PC-9 (cell line): ENCODE results near the gene LSS. TPM values are rescaled to one million over a fixed set of nuclear protein-coding genes. Genes with fewer than 3 reads are reported as not detected.

ENCODE experiments used
- BruUV-seq: library from RNA; stranded (reverse); fragments of 400-500 nt; replicated peaks from 2 replicates; lab custom pipeline; 2021; lab: Mats Ljungman, UMichigan
- CTCF ChIA-PET: fragments of 300-600 bp; sonication (Branson Sonifier 250); formaldehyde crosslinking; loops from one replicate; lab custom pipeline; 2022; ENCODE audit warnings: antibody characterized with exemption; lab: Charles Lee
- POLR2A ChIA-PET: fragments of 300-600 bp; sonication (Branson Sonifier 250); formaldehyde crosslinking; loops from one replicate; lab custom pipeline; 2022; ENCODE audit warnings: antibody characterized with exemption; ENCODE audit not compliant: unreplicated experiment; lab: Charles Lee
- DNase-seq, 2 experiments: peaks; one replicate each; pipeline versions ENCODE4 v3.0.0 to v3.0.0-alpha.2; 2015 to 2022; ENCODE audit warnings: mixed read lengths in 1 of 2
- H2AFZ ChIP-seq: fragments of 200-600 bp; sonication (generic); 2 replicates; pipeline ENCODE4 v1.8.1; 2017; ENCODE audit warnings: antibody characterized with exemption
- H3F3A ChIP-seq: fragments of 200-600 bp; sonication (generic); 2 replicates; pipeline ENCODE4 v1.8.1; 2017; ENCODE audit warnings: antibody characterized with exemption, mild to moderate bottlenecking, low read depth; ENCODE audit not compliant: insufficient read depth
- H3K27ac ChIP-seq: fragments of 200-600 bp; sonication (generic); 2 replicates; pipeline ENCODE4 v1.6.1; 2016; ENCODE audit warnings: mixed run types
- H3K27me3 ChIP-seq: fragments of 200-600 bp; sonication (generic); 2 replicates; pipeline ENCODE4 v1.6.1; 2016; ENCODE audit warnings: low read depth, mixed run types; ENCODE audit not compliant: insufficient read depth
- H3K36me3 ChIP-seq: fragments of 200-600 bp; sonication (generic); 2 replicates; pipeline ENCODE4 v1.6.1; 2016; ENCODE audit warnings: low read depth, mixed run types
- H3K4me1 ChIP-seq: fragments of 200-600 bp; sonication (generic); replicated peaks from 2 replicates; pipeline ENCODE4 v1.6.1; 2016; ENCODE audit warnings: mixed run types; ENCODE audit not compliant: insufficient read depth
- H3K4me2 ChIP-seq: fragments of 200-600 bp; sonication (generic); 2 replicates; pipeline ENCODE4 v1.6.1; 2017; ENCODE audit warnings: mixed run types
- H3K4me3 ChIP-seq: fragments of 200-600 bp; sonication (generic); 2 replicates; pipeline ENCODE4 v1.6.1; 2016; ENCODE audit warnings: mixed run types
- H3K79me2 ChIP-seq: fragments of 200-600 bp; sonication (generic); 2 replicates; pipeline ENCODE4 v1.6.1; 2017; ENCODE audit warnings: low read depth, mixed run types
- H3K9me2 ChIP-seq: fragments of 200-600 bp; sonication (generic); 2 replicates; pipeline ENCODE4 v1.8.1; 2017; ENCODE audit warnings: mild to moderate bottlenecking; ENCODE audit not compliant: insufficient read depth
- H3K9me3 ChIP-seq: fragments of 200-600 bp; sonication (generic); 2 replicates; pipeline ENCODE4 v1.8.1; 2016; ENCODE audit warnings: low read depth; ENCODE audit not compliant: insufficient read depth
- H4K20me1 ChIP-seq: fragments of 200-600 bp; sonication (generic); 2 replicates; pipeline ENCODE4 v1.8.1; 2017; ENCODE audit not compliant: insufficient read depth
- CTCF ChIP-seq: fragments of 200-600 bp; sonication (generic); conservative IDR thresholded peaks from 2 replicates; pipeline ENCODE4 v1.6.1; 2017; ENCODE audit warnings: mixed run types, antibody characterized with exemption, mild to moderate bottlenecking, moderate library complexity
- EZH2 ChIP-seq: fragments of 200-600 bp; sonication (generic); IDR thresholded peaks from 2 replicates; pipeline ENCODE4 v1.8.0; 2017; ENCODE audit warnings: antibody characterized with exemption, low read depth
- intact Hi-C: fragments of 100-400 bp; cut with micrococcal nuclease; formaldehyde crosslinking; loops from one replicate; pipeline ENCODE4 v1.10.0; 2022; ENCODE audit not compliant: unreplicated experiment
- total RNA-seq: library from RNA; stranded (reverse); gene quantifications from 2 replicates; pipeline ENCODE4 v1.2.3, GENCODE V29; 2021

LSS gene
- total RNA-seq, 1 experiment from 2014 or later: 92.3 TPM

GRCh38 chr21:46187261-46187660 is 41.3 kb downstream of the LSS start:
- TF ChIP-seq CTCF (no peak), EZH2 (no peak)
- Histone ChIP-seq H3K36me3 (no peaks in the 10 kb centered on the region), H3K9me3 (no peaks in the 10 kb centered on the region), H3K4me1 (peaks cover 16% of the 10 kb centered on the region), H2AFZ (no peak overlapping the region), H3K79me2 (no peaks in the 10 kb centered on the region), H3F3A (peaks cover 11% of the 10 kb centered on the region), H3K4me2 (no peak overlapping the region), H3K27ac (no peak overlapping the region), H3K9me2 (no peaks in the 10 kb centered on the region), H3K4me3 (no peak overlapping the region), H3K27me3 (no peaks in the 10 kb centered on the region), H4K20me1 (peaks cover 3% of the 10 kb centered on the region; the same call in 1 of the 2 replicates)
- POLR2A ChIA-PET: no interaction called here
- DNase-seq: no peak
- CTCF ChIA-PET: no interaction called here
- intact Hi-C loops: no loop called here
- no TSS peak for BruUV-seq

GRCh38 chr21:46185716-46186115 is 42.9 kb downstream of the LSS start:
- CTCF ChIA-PET: interaction anchor here (0.6 kb wide), 1 partner anchor 133 kb away, joined by 3 read pairs; no protein-coding TSS in a partner anchor

GRCh38 chr21:46184625-46185555 is 43.7 kb downstream of the LSS start:
- no peak overlapping the region for H3K27ac ChIP-seq
- H2AFZ ChIP-seq: peak overlapping the region; percentile 98
- H3K4me3 ChIP-seq: peak overlapping the region; percentile 73
- POLR2A ChIA-PET: no interaction called here
- no peaks in the 10 kb centered on the region for H3K79me2 ChIP-seq
- peak; percentile 48 to 83 for DNase-seq
- H4K20me1 ChIP-seq: peaks cover 3% of the 10 kb centered on the region; the same call in 1 of the 2 replicates
- H3K4me2 ChIP-seq: peak overlapping the region; percentile 77
- H3K36me3 ChIP-seq: no peaks in the 10 kb centered on the region
- no peaks in the 10 kb centered on the region for H3K9me2 ChIP-seq
- H3K27me3 ChIP-seq: no peaks in the 10 kb centered on the region
- intact Hi-C loops: no loop called here
- peaks cover 11% of the 10 kb centered on the region for H3F3A ChIP-seq
- H3K9me3 ChIP-seq: no peaks in the 10 kb centered on the region
- H3K4me1 ChIP-seq: peaks cover 16% of the 10 kb centered on the region
- TF ChIP-seq EZH2 (no peak), CTCF (no peak)
- no TSS peak for BruUV-seq
- CTCF ChIA-PET: no interaction called here

More at GRCh38 chr21:46185716-46186115, 42.9 kb downstream of the LSS start:
- H4K20me1 ChIP-seq: peaks cover 3% of the 10 kb centered on the region; the same call in 1 of the 2 replicates
- no peaks in the 10 kb centered on the region for H3K9me3 ChIP-seq
- intact Hi-C loops: no loop called here
- H3F3A ChIP-seq: peaks cover 11% of the 10 kb centered on the region
- POLR2A ChIA-PET: no interaction called here
- no peak overlapping the region for H2AFZ ChIP-seq
- no peak for DNase-seq
- no TSS peak for BruUV-seq
- no peaks in the 10 kb centered on the region for H3K27me3 ChIP-seq
- H3K9me2 ChIP-seq: no peaks in the 10 kb centered on the region
- H3K4me2 ChIP-seq: no peak overlapping the region
- TF ChIP-seq CTCF (no peak), EZH2 (no peak)
- H3K4me3 ChIP-seq: no peak overlapping the region
- no peak overlapping the region for H3K27ac ChIP-seq
- H3K79me2 ChIP-seq: no peaks in the 10 kb centered on the region
- peaks cover 16% of the 10 kb centered on the region for H3K4me1 ChIP-seq
- H3K36me3 ChIP-seq: no peaks in the 10 kb centered on the region
